NCI-H1436 (cell line): ENCODE measurements around the gene PCDHGA1.

Experiments used
- DNase-seq: peaks from one replicate; lab custom pipeline; 2025; lab: John Stamatoyannopoulos, UW

The PCDHGA1 gene

GRCh38 chr5:141492168-141492885, 162.0 kb downstream of the PCDHGA1 start:
- no peak for DNase-seq

- DNase-seq = no peak
Observed at GRCh38 chr5:141493500-141494422, 163.4 kb downstream of the PCDHGA1 start.

- no peak for DNase-seq
Observed at GRCh38 chr5:141494761-141495452, 164.6 kb downstream of the PCDHGA1 start.

GRCh38 chr5:141495453-141495811, 165.1 kb downstream of the PCDHGA1 start:
- DNase-seq = no peak

GRCh38 chr5:141496038-141496437, 165.7 kb downstream of the PCDHGA1 start:
- no peak for DNase-seq

GRCh38 chr5:141501761-141502160, 171.4 kb downstream of the PCDHGA1 start:
- no peak for DNase-seq

- no peak for DNase-seq
Observed at GRCh38 chr5:141503681-141504080, 173.4 kb downstream of the PCDHGA1 start.

- DNase-seq = no peak
Observed at GRCh38 chr5:141504216-141504615, 173.9 kb downstream of the PCDHGA1 start.

GRCh38 chr5:141506381-141507155, 176.3 kb downstream of the PCDHGA1 start:
- DNase-seq = no peak

- no peak for DNase-seq
Observed at GRCh38 chr5:141507387-141508091, 177.2 kb downstream of the PCDHGA1 start.

GRCh38 chr5:141508440-141508797, 178.1 kb downstream of the PCDHGA1 start:
- no peak for DNase-seq

- DNase-seq = no peak
Observed at GRCh38 chr5:141508798-141509611, 178.7 kb downstream of the PCDHGA1 start.

- DNase-seq = no peak
Observed at GRCh38 chr5:141510160-141510559, 179.8 kb downstream of the PCDHGA1 start.

- no peak for DNase-seq
Observed at GRCh38 chr5:141510850-141511601, 180.7 kb downstream of the PCDHGA1 start.

- DNase-seq = no peak
Observed at GRCh38 chr5:141511771-141512325, 181.5 kb downstream of the PCDHGA1 start.

GRCh38 chr5:141512390-141512910, 182.1 kb downstream of the PCDHGA1 start:
- peak; percentile 68 for DNase-seq

- no peak for DNase-seq
Observed at GRCh38 chr5:141512911-141513626, 182.8 kb downstream of the PCDHGA1 start.

GRCh38 chr5:141513627-141514329, 183.5 kb downstream of the PCDHGA1 start:
- no peak for DNase-seq
